Lower leg skin (tissue), 3 donors: Measurements from ENCODE around the gene TCF7L2.

ENCODE experiments used
- POLR2A ChIP-seq, 2 donors: fragments of 450-650 bp; IDR thresholded peaks; one replicate each; pipeline ENCODE4 v1.6.1; 2016 to 2017; ENCODE audit warnings: antibody characterized with exemption in 2 of 2, mild to moderate bottlenecking in 1 of 2, moderate library complexity in 1 of 2
- TF ChIP-seq, protein P1 (sequence below), 3 donors: fragments of 450-650 bp; IDR thresholded peaks; one replicate each; pipeline ENCODE4 v1.5.1; 2016; ENCODE audit warnings: antibody characterized with exemption in 3 of 3, mild to moderate bottlenecking in 3 of 3, moderate library complexity in 2 of 3

DNA sequence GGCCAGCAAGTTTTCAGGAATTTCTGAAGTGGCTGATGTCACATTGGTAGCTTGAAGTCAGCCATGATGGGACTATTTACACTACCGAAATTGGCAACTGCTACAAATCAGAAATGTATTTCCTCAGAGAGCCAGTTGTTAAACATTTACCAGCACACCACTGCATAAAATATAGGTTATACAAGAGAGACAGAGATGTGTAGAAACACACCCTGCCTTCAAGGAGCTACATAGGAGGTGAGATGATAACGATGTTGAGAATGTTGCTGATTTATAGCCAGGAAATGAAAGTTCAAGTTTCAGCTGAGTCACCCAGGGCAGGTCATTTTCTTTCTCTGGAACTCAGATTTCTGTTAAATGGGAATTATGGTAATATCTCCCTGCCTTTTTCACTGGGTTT lies 46.0 kb upstream of the TCF7L2 start:
- TF ChIP-seq, protein P1, sequence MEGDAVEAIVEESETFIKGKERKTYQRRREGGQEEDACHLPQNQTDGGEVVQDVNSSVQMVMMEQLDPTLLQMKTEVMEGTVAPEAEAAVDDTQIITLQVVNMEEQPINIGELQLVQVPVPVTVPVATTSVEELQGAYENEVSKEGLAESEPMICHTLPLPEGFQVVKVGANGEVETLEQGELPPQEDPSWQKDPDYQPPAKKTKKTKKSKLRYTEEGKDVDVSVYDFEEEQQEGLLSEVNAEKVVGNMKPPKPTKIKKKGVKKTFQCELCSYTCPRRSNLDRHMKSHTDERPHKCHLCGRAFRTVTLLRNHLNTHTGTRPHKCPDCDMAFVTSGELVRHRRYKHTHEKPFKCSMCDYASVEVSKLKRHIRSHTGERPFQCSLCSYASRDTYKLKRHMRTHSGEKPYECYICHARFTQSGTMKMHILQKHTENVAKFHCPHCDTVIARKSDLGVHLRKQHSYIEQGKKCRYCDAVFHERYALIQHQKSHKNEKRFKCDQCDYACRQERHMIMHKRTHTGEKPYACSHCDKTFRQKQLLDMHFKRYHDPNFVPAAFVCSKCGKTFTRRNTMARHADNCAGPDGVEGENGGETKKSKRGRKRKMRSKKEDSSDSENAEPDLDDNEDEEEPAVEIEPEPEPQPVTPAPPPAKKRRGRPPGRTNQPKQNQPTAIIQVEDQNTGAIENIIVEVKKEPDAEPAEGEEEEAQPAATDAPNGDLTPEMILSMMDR (IDR thresholded peaks at IDR 0.05) = no peak
- no peak for TF ChIP-seq POLR2A (IDR thresholded peaks at IDR 0.05)
